Neuronal stem cell (in vitro differentiated cells): ENCODE results near the gene BRD1. TPM values are rescaled to one million over a fixed set of nuclear protein-coding genes. Genes with fewer than 3 reads are reported as not detected.

Experiments
- small RNA-seq: library from polyadenylated mRNA; stranded (forward); fragments of <200 nt; extraction: miRNeasy Mini kit (QIAGEN cat#:217004); gene quantifications from one replicate; pipeline ENCODE3, GENCODE V24; 2013; ENCODE audit not compliant: insufficient read depth

The BRD1 gene

Small RNA genes lying within 50 kb of the gene (small RNA-seq; reads per million reads assigned to genes)
- gene AL117328.1 (not detected), gene RF00017 (not detected)
